Measurements from ENCODE around the gene PCDHA10. TPM values are rescaled to one million over a fixed set of nuclear protein-coding genes. Genes with fewer than 3 reads are reported as not detected.
"Not testable (repeated sequence)": the region's sequence is repeated elsewhere in the genome, so short reads cannot be mapped to it uniquely, and the experiment has no call there.

The PCDHA10 gene
- total RNA-seq, 3 donors from 2014 or later, result not detected

- H3K4me1 Mint-ChIP-seq (ENCODE audit: low read depth); H3K36me3 Mint-ChIP-seq (ENCODE audit: insufficient read depth); H3K4me3 Mint-ChIP-seq; DNase-seq; ATAC-seq: not testable (repeated sequence)
- peaks cover 59% of the 10 kb centered on the region for H3K27me3 Mint-ChIP-seq (ENCODE audit: low read depth)
- H3K9me3 Mint-ChIP-seq, result peaks cover 33% of the 10 kb centered on the region
These were observed 25.9 kb upstream of the PCDHA10 start for GRCh38 chr5:140829511-140830501.

DNA sequence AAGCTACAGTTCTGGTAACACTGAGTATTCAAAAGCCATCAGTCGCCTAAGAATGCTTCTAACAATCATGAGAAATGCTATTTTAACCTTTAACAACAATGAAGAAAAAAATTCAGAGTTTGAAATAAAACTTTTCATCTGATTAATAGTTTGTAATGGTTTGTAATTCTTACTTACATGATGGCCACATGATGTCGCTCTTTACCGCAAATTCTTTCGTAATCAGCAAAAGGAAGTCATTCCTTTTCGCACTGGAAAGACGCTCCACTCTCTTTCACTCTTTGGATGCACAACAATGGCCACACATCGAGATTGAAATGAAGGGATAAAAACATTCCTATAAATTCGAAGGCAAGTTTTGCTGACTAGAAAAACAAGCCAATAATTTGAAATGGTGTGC, 21.7 kb upstream of the PCDHA10 start, which contains the start of gene PCDHA7:
PCDHA7 (plus strand) TSS at position 277 of the 400 bp plus-strand sequence; CDS start at position 392, 115 bp downstream.
- H3K4me3 Mint-ChIP-seq, result no peak within 1 kb of the TSS
- DNase-seq (no peak), ATAC-seq (no peak)
- H3K27me3 Mint-ChIP-seq (ENCODE audit: low read depth), result peaks cover 37% of the 10 kb centered on the region
- no peaks in the 10 kb centered on the region for H3K36me3 Mint-ChIP-seq (ENCODE audit: insufficient read depth)
- peaks cover 16% of the 10 kb centered on the region for H3K9me3 Mint-ChIP-seq
- H3K4me1 Mint-ChIP-seq (ENCODE audit: low read depth), result no peaks in the 10 kb centered on the region

DNA sequence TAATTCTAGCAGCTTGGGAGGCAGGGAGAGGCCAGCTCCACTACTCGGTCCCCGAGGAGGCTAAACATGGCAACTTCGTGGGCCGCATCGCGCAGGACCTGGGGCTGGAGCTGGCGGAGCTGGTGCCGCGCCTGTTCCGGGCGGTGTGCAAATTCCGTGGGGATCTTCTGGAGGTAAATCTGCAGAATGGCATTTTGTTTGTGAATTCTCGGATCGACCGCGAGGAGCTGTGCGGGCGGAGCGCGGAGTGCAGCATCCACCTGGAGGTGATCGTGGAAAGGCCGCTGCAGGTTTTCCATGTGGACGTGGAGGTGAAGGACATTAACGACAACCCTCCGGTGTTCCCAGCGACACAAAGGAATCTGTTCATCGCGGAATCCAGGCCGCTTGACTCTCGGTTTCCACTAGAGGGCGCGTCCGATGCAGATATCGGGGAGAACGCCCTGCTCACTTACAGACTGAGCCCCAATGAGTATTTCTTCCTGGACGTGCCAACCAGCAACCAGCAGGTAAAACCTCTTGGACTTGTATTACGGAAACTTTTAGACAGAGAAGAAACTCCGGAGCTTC, 21.2 kb upstream of the PCDHA10 start:
- Mint-ChIP-seq H3K27me3 (ENCODE audit: low read depth) (peaks cover 40% of the 10 kb centered on the region), H3K9me3 (peaks cover 16% of the 10 kb centered on the region)
- not testable (repeated sequence) for H3K4me3 Mint-ChIP-seq; DNase-seq; H3K36me3 Mint-ChIP-seq (ENCODE audit: insufficient read depth); H3K4me1 Mint-ChIP-seq (ENCODE audit: low read depth); ATAC-seq

DNA sequence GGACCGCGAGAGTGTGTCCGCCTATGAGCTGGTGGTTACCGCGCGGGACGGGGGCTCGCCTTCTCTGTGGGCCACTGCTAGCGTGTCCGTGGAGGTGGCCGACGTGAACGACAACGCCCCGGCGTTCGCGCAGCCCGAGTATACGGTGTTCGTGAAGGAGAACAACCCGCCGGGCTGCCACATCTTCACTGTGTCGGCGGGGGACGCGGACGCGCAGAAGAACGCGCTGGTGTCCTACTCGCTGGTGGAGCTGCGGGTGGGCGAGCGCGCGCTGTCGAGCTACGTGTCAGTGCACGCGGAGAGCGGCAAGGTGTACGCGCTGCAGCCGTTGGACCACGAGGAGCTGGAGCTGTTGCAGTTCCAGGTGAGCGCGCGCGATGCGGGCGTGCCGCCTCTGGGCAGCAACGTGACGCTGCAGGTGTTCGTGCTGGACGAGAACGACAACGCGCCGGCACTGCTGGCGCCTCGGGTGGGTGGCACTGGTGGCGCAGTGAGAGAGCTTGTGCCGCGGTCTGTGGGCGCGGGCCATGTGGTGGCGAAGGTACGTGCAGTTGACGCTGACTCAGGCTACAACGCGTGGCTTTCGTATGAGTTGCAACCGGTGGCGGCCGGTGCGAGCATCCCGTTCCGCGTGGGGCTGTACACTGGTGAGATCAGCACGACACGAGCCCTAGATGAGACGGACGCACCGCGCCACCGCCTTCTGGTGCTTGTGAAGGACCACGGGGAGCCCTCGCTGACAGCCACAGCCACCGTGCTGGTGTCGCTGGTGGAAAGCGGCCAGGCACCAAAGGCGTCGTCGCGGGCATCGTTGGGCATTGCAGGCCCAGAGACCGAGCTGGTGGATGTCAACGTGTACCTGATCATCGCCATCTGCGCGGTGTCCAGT, 19.8 kb upstream of the PCDHA10 start:
- peaks cover 16% of the 10 kb centered on the region for H3K9me3 Mint-ChIP-seq
- H3K27me3 Mint-ChIP-seq (ENCODE audit: low read depth), result peaks cover 39% of the 10 kb centered on the region
- no peak for DNase-seq
- ATAC-seq, result no peak
- no peak overlapping the region for H3K4me3 Mint-ChIP-seq
- no peaks in the 10 kb centered on the region for H3K36me3 Mint-ChIP-seq (ENCODE audit: insufficient read depth)
- H3K4me1 Mint-ChIP-seq (ENCODE audit: low read depth), result no peaks in the 10 kb centered on the region

DNA sequence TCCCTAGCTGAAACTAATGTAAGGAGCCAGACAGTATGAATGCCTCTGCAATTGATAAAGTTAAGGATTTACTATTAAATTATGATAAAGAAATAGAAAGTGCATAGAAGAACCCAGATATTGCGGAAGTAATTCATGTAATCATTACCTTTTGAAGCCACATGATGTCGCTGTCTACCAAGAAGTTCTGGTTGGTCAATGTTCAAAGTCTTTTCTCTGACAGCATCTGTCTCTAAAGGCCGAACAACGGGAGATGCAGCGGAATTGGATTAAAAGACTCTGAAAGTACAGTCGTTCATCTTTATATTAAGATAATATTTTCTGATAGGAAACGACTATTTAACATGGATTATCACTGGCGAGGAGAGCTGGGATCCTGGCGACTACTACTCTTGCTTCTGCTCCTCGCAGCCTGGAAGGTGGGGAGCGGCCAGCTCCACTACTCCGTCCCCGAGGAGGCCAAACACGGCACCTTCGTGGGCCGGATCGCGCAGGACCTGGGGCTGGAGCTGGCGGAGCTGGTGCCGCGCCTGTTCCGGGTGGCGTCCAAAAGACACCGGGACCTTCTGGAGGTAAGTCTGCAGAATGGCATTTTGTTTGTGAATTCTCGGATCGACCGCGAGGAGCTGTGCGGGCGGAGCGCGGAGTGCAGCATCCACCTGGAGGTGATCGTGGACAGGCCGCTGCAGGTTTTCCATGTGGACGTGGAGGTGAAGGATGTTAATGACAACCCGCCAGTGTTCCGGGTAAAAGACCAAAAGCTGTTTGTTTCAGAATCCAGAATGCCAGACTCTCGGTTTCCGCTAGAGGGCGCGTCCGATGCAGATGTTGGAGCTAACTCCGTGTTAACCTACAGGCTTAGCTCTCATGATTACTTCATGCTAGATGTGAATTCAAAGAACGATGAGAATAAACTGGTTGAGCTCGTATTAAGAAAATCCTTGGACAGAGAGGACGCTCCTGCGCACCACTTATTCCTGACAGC, 14.4 kb upstream of the PCDHA10 start, which contains the start of gene PCDHA8:
PCDHA8 (plus strand) TSS at position 210 of the 985 bp plus-strand sequence; CDS start at position 345, 135 bp downstream.
- Mint-ChIP-seq H3K9me3 (peaks cover 4% of the 10 kb centered on the region), H3K27me3 (ENCODE audit: low read depth) (peaks cover 15% of the 10 kb centered on the region), H3K4me1 (ENCODE audit: low read depth) (no peaks in the 10 kb centered on the region), H3K36me3 (ENCODE audit: insufficient read depth) (no peaks in the 10 kb centered on the region), H3K4me3 (no peak within 1 kb of the TSS)
- ATAC-seq, result no peak
- DNase-seq, result no peak

GRCh38 chr5:140842798-140843733, 12.6 kb upstream of the PCDHA10 start:
- Mint-ChIP-seq H3K4me3 (no peak overlapping the region), H3K36me3 (ENCODE audit: insufficient read depth) (peaks cover 3% of the 10 kb centered on the region), H3K27me3 (ENCODE audit: low read depth) (peaks cover 15% of the 10 kb centered on the region), H3K4me1 (ENCODE audit: low read depth) (no peaks in the 10 kb centered on the region), H3K9me3 (peaks cover 4% of the 10 kb centered on the region)
- ATAC-seq, result no peak
- no peak for DNase-seq

GRCh38 chr5:140848139-140849102, 7.3 kb upstream of the PCDHA10 start, which contains the start of gene PCDHA9:
TSS of gene PCDHA9 (plus strand) at chr5:140848382. CDS start at chr5:140848496, 114 bp downstream.
- H3K4me1 Mint-ChIP-seq (ENCODE audit: low read depth); H3K4me3 Mint-ChIP-seq: not testable (repeated sequence)

DNA sequence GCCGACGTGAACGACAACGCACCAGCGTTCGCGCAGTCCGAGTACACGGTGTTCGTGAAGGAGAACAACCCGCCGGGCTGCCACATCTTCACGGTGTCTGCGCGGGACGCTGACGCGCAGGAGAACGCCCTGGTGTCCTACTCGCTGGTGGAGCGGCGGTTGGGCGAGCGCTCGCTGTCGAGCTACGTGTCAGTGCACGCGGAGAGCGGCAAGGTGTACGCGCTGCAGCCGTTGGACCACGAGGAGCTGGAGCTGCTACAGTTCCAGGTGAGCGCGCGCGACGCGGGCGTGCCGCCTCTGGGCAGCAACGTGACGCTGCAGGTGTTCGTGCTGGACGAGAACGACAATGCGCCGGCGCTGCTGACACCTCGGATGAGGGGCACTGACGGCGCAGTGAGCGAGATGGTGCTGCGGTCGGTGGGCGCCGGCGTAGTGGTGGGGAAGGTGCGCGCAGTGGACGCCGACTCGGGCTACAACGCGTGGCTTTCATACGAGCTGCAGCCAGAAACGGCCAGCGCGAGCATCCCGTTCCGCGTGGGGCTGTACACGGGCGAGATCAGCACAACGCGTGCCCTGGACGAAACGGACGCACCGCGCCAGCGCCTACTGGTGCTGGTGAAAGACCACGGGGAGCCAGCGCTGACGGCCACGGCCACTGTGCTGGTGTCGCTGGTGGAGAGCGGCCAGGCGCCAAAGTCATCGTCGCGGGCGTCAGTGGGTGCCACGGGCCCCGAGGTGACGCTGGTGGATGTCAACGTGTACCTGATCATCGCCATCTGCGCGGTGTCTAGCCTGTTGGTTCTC, 5.7 kb upstream of the PCDHA10 start:
- not testable (repeated sequence) for DNase-seq; H3K4me3 Mint-ChIP-seq; ATAC-seq; H3K4me1 Mint-ChIP-seq (ENCODE audit: low read depth); H3K36me3 Mint-ChIP-seq (ENCODE audit: insufficient read depth); H3K27me3 Mint-ChIP-seq (ENCODE audit: low read depth); H3K9me3 Mint-ChIP-seq

More at GRCh38 chr5:140848139-140849102, 7.3 kb upstream of the PCDHA10 start, which contains the start of gene PCDHA9:
- H3K9me3 Mint-ChIP-seq; H3K27me3 Mint-ChIP-seq (ENCODE audit: low read depth); H3K36me3 Mint-ChIP-seq (ENCODE audit: insufficient read depth); ATAC-seq; DNase-seq: not testable (repeated sequence)

DNA sequence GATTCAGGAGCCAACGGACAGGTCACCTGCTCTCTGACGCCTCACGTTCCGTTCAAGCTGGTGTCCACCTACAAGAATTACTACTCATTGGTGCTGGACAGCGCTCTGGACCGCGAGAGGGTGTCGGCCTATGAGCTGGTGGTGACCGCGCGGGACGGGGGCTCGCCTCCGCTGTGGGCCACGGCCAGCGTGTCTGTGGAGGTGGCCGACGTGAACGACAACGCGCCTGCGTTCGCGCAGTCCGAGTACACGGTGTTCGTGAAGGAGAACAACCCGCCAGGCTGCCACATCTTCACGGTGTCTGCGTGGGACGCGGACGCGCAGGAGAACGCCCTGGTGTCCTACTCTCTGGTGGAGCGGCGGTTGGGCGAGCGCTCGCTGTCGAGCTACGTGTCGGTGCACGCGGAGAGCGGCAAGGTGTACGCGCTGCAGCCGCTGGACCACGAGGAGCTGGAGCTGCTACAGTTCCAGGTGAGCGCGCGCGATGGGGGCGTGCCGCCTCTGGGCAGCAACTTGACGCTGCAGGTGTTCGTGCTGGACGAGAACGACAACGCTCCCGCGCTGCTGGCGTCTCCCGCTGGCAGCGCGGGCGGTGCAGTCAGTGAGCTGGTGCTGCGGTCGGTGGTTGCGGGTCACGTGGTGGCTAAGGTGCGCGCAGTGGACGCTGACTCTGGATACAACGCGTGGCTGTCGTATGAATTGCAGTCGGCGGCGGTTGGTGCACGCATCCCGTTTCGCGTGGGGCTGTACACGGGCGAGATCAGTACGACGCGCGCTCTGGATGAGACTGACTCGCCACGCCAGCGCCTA, 1.7 kb downstream of the PCDHA10 start:
- H3K27me3 Mint-ChIP-seq (ENCODE audit: low read depth), result peaks cover 2% of the 10 kb centered on the region
- DNase-seq (no peak), ATAC-seq (no peak)
- H3K4me3 Mint-ChIP-seq, result no peak overlapping the region
- H3K36me3 Mint-ChIP-seq (ENCODE audit: insufficient read depth), result no peaks in the 10 kb centered on the region
- peaks cover 7% of the 10 kb centered on the region for H3K9me3 Mint-ChIP-seq
- no peaks in the 10 kb centered on the region for H3K4me1 Mint-ChIP-seq (ENCODE audit: low read depth)

- Mint-ChIP-seq H3K9me3 (peaks cover 7% of the 10 kb centered on the region), H3K36me3 (ENCODE audit: insufficient read depth) (no peaks in the 10 kb centered on the region), H3K27me3 (ENCODE audit: low read depth) (peaks cover 2% of the 10 kb centered on the region), H3K4me3 (no peak overlapping the region), H3K4me1 (ENCODE audit: low read depth) (no peaks in the 10 kb centered on the region)
- no peak for DNase-seq
- ATAC-seq, result no peak
These were observed 2.2 kb downstream of the PCDHA10 start for GRCh38 chr5:140857987-140858240.
